Measurements from ENCODE around the gene POLR3F. TPM values are rescaled to one million over a fixed set of nuclear protein-coding genes. Genes with fewer than 3 reads are reported as not detected.
A peak's percentile ranks its signal among the peaks of the same experiment; 100 is the strongest.
"Not testable (repeated sequence)": the region's sequence is repeated elsewhere in the genome, so short reads cannot be mapped to it uniquely, and the experiment has no call there.

The POLR3F gene
- polyA plus RNA-seq, 4 donors, result 16.2 to 21.6 (median 18.1) TPM

DNA sequence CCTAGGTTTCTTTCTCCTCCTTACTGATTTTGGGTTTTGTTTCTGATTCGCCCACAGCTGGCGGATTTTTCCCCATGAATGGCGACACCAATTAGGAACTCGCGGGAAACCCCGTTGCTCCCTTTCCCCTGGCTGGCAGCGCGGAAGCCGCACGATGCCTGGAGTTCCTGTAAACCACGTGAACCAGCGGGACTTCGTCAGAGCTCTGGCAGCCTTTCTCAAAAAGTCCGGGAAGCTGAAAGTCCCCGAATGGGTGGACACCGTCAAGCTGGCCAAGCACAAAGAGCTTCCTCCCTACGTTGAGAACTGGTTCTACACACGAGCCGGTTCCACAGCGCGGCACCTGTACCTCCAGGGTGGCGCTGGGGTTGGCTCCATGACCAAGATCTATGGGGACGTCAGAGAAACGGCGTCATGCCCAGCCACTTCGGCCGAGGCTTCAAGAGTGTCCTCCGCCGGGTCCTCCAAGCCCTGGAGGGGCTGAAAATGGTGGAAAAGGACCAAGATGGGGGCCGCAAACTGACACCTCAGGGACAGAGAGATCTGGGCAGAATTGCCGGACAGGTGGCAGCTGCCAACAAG is 37.4 kb downstream of the POLR3F start:
- no peak for DNase-seq (ENCODE audit: low read depth in 4 of 4, low spot score in 2 of 4)

DNA sequence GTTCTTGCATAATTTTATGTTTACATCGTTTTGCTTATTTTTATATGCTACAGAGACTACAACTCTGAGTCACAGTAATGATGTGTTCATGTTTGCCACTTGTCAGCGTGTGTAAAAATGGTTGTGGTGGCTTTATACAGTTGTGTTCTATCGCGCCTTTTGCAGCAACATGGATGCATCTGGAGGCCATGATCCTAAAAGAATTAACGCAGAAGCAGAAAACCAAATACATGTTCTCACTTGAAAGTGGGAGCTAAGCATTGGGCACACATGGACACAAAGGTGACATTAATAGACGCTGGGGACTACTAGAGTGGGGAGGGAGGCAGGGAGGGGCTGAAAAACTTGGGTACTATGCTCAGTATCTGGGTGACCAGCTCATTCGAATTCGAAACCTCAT is 39.6 kb downstream of the POLR3F start:
- DNase-seq (ENCODE audit: low read depth in 4 of 4, low spot score in 2 of 4), result no peak

DNA sequence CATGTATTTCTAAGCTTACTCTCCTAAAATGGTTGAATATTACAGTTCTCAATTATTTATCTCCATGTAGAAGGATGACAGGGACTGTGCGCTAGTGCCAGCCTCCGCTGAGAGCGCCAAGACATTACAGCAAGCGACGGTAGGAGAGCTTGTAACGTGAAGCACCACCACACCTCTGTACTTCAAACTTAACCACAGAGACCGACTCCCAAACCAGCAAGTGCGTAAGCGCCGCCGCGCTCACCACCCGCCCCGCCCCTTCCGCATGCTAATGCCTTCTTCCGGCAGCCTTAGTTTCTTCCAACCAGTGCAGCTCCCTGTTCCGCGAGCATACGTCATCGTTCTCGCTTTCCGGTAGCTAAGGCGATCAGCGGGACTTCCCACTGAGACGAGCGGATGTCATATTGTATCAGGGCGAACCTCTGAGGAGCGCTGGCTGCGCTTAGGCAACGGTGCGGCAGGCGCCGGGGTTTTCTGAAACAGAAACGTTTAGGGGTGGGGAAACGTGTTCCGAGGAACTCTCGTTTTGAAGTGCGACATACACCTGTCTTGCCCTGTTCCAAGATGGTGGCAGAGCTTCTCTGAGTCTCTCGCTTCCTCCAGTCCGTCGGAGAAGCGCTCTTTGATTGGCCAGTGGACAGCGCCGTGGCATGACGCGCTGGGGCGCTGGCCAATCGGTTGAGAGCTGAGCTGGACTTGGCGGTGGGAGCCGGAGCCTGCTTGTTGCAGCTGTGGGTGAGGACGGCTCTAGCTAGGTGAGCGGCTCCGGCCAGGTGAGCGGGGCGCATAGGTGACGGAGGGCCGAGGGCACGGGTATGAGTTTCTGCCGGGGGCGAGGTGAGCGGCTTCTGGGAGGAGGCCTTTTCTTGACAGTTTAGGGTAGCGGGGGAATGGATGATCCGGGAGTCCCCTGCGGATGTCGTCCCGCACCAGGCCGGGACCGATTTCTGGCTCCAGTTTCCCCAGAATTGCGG is 40.3 kb downstream of the POLR3F start, which contains the start of gene SEC23B:
SEC23B (plus strand) TSS at position 723 of the 974 bp plus-strand sequence. CDS start 2,896 bp downstream, outside the sequence.
- peak; percentile 93 to 99 (median 96) for DNase-seq (ENCODE audit: low read depth in 4 of 4, low spot score in 2 of 4)

DNA sequence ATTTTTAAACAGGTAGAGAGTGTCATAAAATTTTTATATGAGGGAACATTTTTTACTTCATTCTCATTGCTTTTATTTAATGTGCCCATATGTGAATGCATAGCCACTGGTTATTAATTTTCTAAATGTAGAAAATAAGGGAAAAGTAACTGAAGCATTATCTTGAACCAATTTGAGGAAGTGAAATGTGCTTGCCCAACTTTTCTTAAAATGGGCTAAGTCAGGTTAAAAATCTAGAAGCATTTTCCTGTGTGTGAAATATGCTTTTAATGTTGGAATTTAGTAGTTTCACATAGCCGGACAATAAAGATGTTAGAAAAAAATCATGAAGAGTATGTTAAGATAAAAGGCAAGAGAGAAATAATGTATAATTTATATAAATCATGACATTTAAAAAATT is 44.4 kb downstream of the POLR3F start:
- DNase-seq (ENCODE audit: low read depth in 4 of 4, low spot score in 2 of 4), result no peak

DNA sequence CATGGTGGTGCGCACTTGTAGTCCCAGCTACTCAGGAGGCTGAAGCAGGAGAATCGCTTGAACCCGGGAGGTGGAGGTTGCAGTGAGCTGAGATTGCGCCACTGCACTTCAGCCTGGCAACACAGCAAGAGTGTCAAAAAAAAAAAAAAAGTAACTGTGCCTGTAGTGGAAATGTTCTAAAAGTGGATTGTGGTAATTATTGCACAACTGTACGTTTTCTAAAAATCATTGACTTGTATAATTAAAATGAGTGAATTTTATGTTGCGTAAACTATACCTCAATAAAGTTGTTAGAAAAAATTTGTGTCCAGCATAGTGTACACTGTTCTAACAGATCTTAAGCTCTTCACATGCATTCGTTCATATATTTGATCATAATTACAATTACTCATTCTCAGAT is 46.0 kb downstream of the POLR3F start:
- DNase-seq (ENCODE audit: low read depth in 4 of 4, low spot score in 2 of 4), result no peak

DNA sequence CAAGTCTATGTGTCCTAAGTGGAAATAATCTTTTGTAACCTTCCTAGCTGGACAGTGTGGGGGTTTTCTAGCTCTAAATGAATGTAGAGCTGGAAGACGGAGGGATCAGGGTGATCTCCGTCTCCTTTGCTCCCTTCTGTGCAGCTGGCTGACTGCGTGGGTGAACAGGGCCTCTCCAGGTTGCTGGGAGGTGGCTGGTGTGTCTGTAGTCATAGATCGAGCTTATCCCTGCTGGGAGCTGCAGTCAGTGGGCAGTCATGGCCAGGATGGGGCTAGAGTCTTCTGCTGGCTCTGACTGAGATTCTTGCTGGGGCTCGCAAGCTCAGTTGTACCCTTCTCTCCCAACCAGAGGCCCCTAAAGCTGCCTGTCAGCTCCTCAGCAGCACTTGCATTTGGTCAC is 46.9 kb downstream of the POLR3F start:
- DNase-seq (ENCODE audit: low read depth in 4 of 4, low spot score in 2 of 4), result no peak

DNA sequence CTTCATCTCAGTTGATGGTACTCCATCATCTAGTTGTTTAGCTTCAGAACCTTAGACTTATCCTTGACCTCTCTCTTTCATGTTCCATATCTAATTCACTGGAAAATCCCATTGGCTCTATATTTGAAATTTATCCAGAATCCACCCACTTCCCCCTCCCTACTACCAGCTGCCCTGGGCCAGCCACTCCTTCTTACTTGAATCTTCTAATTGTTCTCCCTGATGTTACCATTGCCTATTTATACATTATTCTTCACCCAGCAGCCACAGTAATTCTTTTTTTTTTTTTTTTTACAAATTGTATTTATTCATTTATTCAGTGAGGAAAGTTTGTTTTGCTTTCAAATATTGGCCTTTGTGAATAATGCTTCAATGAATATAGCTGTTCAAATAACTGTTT is 48.8 kb downstream of the POLR3F start:
- DNase-seq (ENCODE audit: low read depth in 4 of 4, low spot score in 2 of 4), result no peak

DNA sequence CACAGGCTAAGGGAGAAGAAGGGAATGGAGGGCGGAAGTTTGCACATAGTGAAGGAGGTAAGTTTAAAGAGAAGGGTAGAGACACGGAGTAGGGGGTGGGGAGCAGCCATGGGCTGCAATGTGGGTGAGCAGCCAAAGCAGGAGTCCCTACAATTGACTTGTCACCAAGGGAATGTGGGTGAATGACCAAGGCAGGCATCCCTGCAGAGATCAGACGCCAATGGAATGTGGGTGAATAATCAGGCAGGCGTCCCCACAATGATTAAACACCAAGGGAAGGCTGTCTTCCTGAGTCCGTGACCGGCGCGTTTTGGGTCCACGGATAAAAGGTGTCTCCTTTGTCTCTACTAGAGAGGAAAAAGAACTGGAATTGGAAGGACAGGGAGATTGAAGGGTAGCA is 54.9 kb downstream of the POLR3F start:
- not testable (repeated sequence) for DNase-seq (ENCODE audit: low read depth in 4 of 4, low spot score in 2 of 4)

DNA sequence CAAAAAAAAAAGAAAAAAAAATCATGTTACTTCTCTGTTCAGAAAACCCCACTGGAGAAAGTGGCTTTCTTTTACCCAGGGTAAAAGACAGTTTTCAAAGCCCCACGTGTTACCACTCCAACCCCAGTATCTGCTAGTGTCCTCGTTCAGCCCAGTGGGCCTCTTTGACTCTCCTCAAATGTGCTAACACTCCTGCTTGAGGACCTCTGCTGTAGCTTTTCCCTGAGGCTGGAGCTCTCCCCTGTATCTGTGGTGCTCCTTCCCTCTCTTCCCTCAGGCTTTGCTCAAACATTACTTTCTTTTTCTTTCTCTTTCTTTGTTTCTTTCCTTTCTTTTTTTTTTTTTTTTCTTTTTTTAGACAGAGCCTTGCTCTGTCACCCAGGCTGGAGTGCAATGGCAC is 55.9 kb downstream of the POLR3F start:
- DNase-seq (ENCODE audit: low read depth in 4 of 4, low spot score in 2 of 4), result no peak

DNA sequence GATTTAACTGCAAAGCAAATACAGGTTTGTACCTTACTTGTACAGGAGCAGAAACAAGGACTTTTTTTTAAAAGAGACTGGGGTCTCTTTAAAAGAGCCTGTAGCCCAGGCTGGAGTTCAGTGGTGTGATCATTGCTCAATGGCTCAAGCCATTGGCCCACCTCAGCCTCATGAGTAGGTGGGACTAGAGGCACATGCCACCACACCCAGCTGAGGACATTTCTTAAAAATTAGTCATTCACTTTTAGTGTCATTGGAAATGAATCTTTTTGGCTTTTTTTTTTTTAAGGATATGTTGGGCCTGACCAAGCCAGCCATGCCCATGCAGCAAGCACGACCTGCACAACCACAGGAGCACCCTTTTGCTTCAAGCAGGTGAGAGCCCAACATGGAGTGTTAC is 57.5 kb downstream of the POLR3F start:
- DNase-seq (ENCODE audit: low read depth in 4 of 4, low spot score in 2 of 4), result no peak

DNA sequence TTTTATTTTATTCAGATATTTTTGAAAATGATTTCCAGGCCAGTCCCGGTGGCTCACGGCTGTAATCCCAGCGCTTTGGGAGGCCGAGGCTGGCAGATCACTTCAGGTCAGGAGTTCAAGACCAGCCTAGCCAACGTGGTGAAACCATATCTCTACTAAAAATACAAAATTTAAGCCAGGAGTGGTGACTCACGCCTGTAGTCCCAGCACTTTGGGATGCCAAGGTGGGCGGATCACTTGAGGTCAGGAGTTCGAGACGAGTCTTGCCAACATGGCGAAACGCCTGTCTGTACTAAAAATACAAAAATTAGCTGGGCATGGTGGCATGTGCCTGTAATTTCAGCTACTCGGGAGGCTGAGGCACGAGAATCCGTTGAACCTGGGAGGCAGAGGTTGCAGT is 59.6 kb downstream of the POLR3F start:
- not testable (repeated sequence) for DNase-seq (ENCODE audit: low read depth in 4 of 4, low spot score in 2 of 4)

DNA sequence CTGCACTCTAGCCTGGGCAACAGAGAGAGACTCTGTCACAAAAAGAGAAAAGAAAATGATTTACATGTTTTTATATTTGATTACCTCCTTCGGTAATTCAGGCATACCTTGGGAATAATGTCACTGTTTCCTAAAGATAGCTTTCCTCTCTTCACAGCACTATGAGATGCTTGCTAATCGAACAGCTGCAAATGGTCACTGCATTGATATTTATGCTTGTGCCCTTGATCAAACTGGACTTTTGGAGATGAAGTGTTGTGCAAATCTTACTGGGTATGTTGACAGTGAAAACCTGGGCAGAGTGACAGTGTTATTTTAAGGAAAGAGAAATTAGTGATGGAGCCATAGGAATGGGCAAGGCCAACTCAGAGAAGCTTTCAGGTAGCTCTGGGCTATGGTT is 60.1 kb downstream of the POLR3F start:
- DNase-seq (ENCODE audit: low read depth in 4 of 4, low spot score in 2 of 4), result no peak

DNA sequence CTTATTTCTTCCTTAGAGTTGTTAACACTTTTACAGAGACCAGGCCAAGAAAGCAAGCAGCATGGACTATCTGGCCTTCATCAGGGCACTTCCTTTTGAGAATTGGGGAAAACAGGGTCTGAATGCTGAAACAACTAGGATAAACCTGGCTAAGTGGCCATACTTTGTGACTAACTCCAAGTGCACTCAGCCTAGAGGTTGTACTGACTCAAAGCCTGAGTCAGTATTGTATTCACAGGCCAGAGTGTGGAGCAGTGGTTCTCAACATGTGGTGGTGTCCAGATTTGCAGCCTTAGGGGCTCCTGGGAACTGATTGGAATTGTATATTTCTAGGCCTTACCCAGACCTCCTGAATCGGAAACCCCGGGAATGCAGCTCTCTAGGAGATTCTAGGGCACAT is 60.6 kb downstream of the POLR3F start:
- DNase-seq (ENCODE audit: low read depth in 4 of 4, low spot score in 2 of 4), result no peak

DNA sequence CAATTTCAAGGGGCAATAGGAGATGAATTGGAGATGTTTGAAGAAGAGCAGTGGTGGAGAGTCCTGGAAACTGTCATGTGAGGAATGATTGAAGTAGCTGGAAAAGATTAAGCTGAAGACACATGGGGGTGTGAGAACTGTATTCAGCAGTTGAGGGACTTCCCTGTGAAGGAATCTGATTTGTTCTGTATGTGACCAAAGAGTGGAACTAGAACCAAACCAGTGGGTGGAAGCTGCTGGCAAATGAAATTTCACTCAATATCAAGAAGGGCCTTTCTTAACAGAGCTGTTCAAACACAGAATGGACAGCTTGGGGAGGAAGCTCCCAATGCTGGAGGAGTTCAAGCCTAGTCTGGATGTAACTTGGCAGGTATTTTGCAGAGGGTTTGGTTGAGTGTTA is 61.9 kb downstream of the POLR3F start:
- no peak for DNase-seq (ENCODE audit: low read depth in 4 of 4, low spot score in 2 of 4)

DNA sequence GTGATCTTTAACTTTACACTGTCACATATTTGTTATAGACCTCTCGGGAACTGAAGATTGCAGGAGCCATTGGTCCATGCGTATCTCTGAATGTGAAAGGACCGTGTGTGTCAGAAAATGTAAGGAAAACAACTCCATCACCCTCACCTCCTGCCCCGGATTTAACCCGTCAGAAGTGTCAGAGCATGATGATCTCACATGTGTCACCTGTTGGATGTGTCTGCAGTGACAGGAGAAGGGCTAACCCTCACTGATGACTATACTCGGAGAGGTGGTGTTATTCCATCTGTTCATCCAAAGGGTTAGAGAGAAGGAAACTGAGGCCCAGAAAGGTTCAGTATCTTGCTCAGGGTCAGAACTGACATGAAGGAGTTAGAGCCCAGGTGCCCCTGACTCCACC is 65.4 kb downstream of the POLR3F start:
- DNase-seq (ENCODE audit: low read depth in 4 of 4, low spot score in 2 of 4), result no peak

DNA sequence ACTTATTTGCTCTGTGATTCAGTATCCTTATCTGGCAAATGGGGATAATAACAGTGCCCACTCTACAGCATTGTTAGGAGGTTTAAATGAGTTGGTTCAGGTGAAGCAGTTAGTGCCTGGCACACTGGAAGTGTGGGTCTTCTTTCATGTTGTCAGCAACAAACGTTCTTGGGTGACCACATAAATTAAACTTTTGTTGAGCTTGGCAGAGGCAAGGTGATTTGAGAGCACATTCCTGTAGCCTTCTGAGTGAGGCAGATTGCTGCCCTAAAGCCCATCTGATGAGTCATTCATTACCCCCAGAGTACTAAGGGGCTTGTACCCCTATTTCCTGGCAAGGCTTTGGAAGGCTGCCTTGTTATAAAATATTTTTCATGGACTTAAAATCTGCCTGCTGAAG is 66.3 kb downstream of the POLR3F start:
- no peak for DNase-seq (ENCODE audit: low read depth in 4 of 4, low spot score in 2 of 4)

DNA sequence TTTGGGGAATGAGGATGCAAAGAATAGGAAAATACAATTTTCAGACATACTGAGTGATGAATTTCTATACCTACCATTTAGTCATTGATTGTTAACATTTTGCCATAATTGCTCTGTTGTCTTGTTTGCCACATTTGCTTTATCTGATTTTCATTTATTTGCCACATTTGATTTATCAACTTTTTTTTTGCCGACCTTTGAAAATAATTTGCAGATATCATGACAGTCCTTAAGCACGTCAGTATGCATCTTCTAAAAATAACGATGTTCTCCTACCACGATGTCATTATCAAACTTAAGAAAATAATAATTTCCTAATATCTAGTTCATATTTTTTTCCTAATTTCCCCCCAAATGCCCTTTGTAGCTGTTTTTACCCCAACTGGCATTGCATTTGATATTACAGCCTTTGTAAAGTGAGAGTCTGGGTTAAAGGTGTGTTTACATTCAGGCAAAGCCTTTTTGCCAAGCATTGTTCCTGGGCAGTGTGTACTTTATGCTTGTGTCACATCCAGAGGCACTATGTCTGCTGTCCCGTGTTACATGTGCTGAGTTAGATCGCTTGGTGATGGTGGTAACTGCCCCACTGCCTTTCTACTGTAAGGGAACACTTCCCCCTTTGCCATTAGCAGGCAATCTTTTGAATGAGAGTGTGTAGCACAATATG is 66.9 kb downstream of the POLR3F start:
- DNase-seq (ENCODE audit: low read depth in 4 of 4, low spot score in 2 of 4), result no peak
